ENCODE measurements around the gene SPINK1. TPM values are rescaled to one million over a fixed set of nuclear protein-coding genes. Genes with fewer than 3 reads are reported as not detected.
"Not testable (repeated sequence)": the region's sequence is repeated elsewhere in the genome, so short reads cannot be mapped to it uniquely, and the experiment has no call there.

SPINK1 gene
- not detected in 2 replicates for total RNA-seq

- no peak within 1 kb of the TSS for H3K4me3 Mint-ChIP-seq
- peaks cover 17% of the 10 kb centered on the region for H3K27me3 Mint-ChIP-seq
- intact Hi-C loops (cut with micrococcal nuclease) = no loop called here
- H3K4me1 Mint-ChIP-seq = no peaks in the 10 kb centered on the region
- no peak within 1 kb of the TSS for H3K27ac Mint-ChIP-seq
- no peaks in the 10 kb centered on the region for H3K9me3 Mint-ChIP-seq
- DNase-seq = no peak
- H3K36me3 Mint-ChIP-seq (ENCODE audit: low read depth) = no peaks in the 10 kb centered on the region
These were observed at the start of gene SPINK1 for GRCh38 chr5:147831465-147831864. SPINK1 (minus strand) TSS chr5:147831671; CDS start chr5:147831577, 94 bp downstream.

GRCh38 chr5:147880487-147880886 is 49.0 kb upstream of the SPINK1 start:
- no peak for DNase-seq
- Mint-ChIP-seq H3K27ac (no peak overlapping the region), H3K4me3 (no peak overlapping the region), H3K9me3 (no peaks in the 10 kb centered on the region), H3K27me3 (peaks cover 6% of the 10 kb centered on the region), H3K36me3 (ENCODE audit: low read depth) (no peaks in the 10 kb centered on the region), H3K4me1 (no peaks in the 10 kb centered on the region)
- intact Hi-C loops (cut with micrococcal nuclease) = no loop called here

- H3K36me3 Mint-ChIP-seq (ENCODE audit: low read depth) = no peaks in the 10 kb centered on the region
- H3K27me3 Mint-ChIP-seq = peaks cover 6% of the 10 kb centered on the region
- no peak for DNase-seq
- H3K4me1 Mint-ChIP-seq = no peaks in the 10 kb centered on the region
- no peak overlapping the region for H3K4me3 Mint-ChIP-seq
- intact Hi-C loops (cut with micrococcal nuclease) = no loop called here
- no peaks in the 10 kb centered on the region for H3K9me3 Mint-ChIP-seq
- no peak overlapping the region for H3K27ac Mint-ChIP-seq
These were observed 48.3 kb upstream of the SPINK1 start for GRCh38 chr5:147879784-147880183.

- Mint-ChIP-seq H3K4me1 (no peaks in the 10 kb centered on the region), H3K27me3 (peaks cover 3% of the 10 kb centered on the region)
These were observed 46.7 kb upstream of the SPINK1 start, which contains the start of gene SCGB3A2 for GRCh38 chr5:147878066-147878759. SCGB3A2 (plus strand) TSS chr5:147878711; CDS start chr5:147878804, 93 bp downstream.

GRCh38 chr5:147876626-147877025 is 45.2 kb upstream of the SPINK1 start:
- Mint-ChIP-seq H3K9me3 (no peaks in the 10 kb centered on the region), H3K27me3 (peaks cover 3% of the 10 kb centered on the region), H3K27ac (no peak overlapping the region), H3K4me3 (no peak overlapping the region), H3K36me3 (ENCODE audit: low read depth) (no peaks in the 10 kb centered on the region), H3K4me1 (no peaks in the 10 kb centered on the region)
- DNase-seq = no peak
- intact Hi-C loops (cut with micrococcal nuclease) = no loop called here

More at GRCh38 chr5:147878066-147878759, 46.7 kb upstream of the SPINK1 start, which contains the start of gene SCGB3A2:
- Mint-ChIP-seq H3K36me3 (ENCODE audit: low read depth) (no peaks in the 10 kb centered on the region), H3K4me3 (no peak within 1 kb of the TSS), H3K9me3 (no peaks in the 10 kb centered on the region), H3K27ac (no peak within 1 kb of the TSS)
- intact Hi-C loops (cut with micrococcal nuclease) = no loop called here
- DNase-seq = no peak

- Mint-ChIP-seq H3K9me3 (no peaks in the 10 kb centered on the region), H3K4me1 (no peaks in the 10 kb centered on the region), H3K27me3 (peaks cover 3% of the 10 kb centered on the region), H3K4me3 (no peak overlapping the region), H3K27ac (no peak overlapping the region), H3K36me3 (ENCODE audit: low read depth) (no peaks in the 10 kb centered on the region)
- no peak for DNase-seq
- intact Hi-C loops (cut with micrococcal nuclease) = no loop called here
These were observed 44.7 kb upstream of the SPINK1 start for GRCh38 chr5:147876141-147876540.

- Mint-ChIP-seq H3K4me3 (no peak overlapping the region), H3K4me1 (no peaks in the 10 kb centered on the region), H3K36me3 (ENCODE audit: low read depth) (no peaks in the 10 kb centered on the region), H3K27ac (no peak overlapping the region), H3K9me3 (no peaks in the 10 kb centered on the region), H3K27me3 (peaks cover 3% of the 10 kb centered on the region)
- no peak for DNase-seq
- intact Hi-C loops (cut with micrococcal nuclease) = no loop called here
These were observed 43.5 kb upstream of the SPINK1 start for GRCh38 chr5:147874910-147875367.

GRCh38 chr5:147874118-147874875 is 42.8 kb upstream of the SPINK1 start:
- H3K27ac Mint-ChIP-seq; H3K9me3 Mint-ChIP-seq; H3K36me3 Mint-ChIP-seq (ENCODE audit: low read depth); H3K4me1 Mint-ChIP-seq; H3K4me3 Mint-ChIP-seq; intact Hi-C loops (cut with micrococcal nuclease); H3K27me3 Mint-ChIP-seq; DNase-seq: not testable (repeated sequence)

GRCh38 chr5:147872744-147873435 is 41.4 kb upstream of the SPINK1 start:
- H3K9me3 Mint-ChIP-seq; H3K36me3 Mint-ChIP-seq (ENCODE audit: low read depth); H3K27ac Mint-ChIP-seq; DNase-seq; intact Hi-C loops (cut with micrococcal nuclease); H3K27me3 Mint-ChIP-seq; H3K4me3 Mint-ChIP-seq; H3K4me1 Mint-ChIP-seq: not testable (repeated sequence)

- H3K9me3 Mint-ChIP-seq; H3K4me1 Mint-ChIP-seq; H3K27ac Mint-ChIP-seq; DNase-seq; H3K4me3 Mint-ChIP-seq; H3K36me3 Mint-ChIP-seq (ENCODE audit: low read depth); H3K27me3 Mint-ChIP-seq; intact Hi-C loops (cut with micrococcal nuclease): not testable (repeated sequence)
These were observed 40.6 kb upstream of the SPINK1 start for GRCh38 chr5:147871980-147872549.

GRCh38 chr5:147869892-147870291 is 38.4 kb upstream of the SPINK1 start:
- H3K4me1 Mint-ChIP-seq; H3K36me3 Mint-ChIP-seq (ENCODE audit: low read depth); H3K9me3 Mint-ChIP-seq; DNase-seq; H3K4me3 Mint-ChIP-seq; H3K27ac Mint-ChIP-seq; H3K27me3 Mint-ChIP-seq; intact Hi-C loops (cut with micrococcal nuclease): not testable (repeated sequence)

- H3K27ac Mint-ChIP-seq = no peak overlapping the region
- H3K27me3 Mint-ChIP-seq = no peaks in the 10 kb centered on the region
- no peaks in the 10 kb centered on the region for H3K9me3 Mint-ChIP-seq
- no peak overlapping the region for H3K4me3 Mint-ChIP-seq
- no peaks in the 10 kb centered on the region for H3K36me3 Mint-ChIP-seq (ENCODE audit: low read depth)
- DNase-seq = no peak
- no peaks in the 10 kb centered on the region for H3K4me1 Mint-ChIP-seq
- intact Hi-C loops (cut with micrococcal nuclease) = no loop called here
These were observed 37.6 kb upstream of the SPINK1 start for GRCh38 chr5:147869112-147869511.

GRCh38 chr5:147863454-147864158 is 32.1 kb upstream of the SPINK1 start:
- Mint-ChIP-seq H3K27ac (no peak overlapping the region), H3K9me3 (no peaks in the 10 kb centered on the region), H3K4me3 (no peak overlapping the region), H3K4me1 (no peaks in the 10 kb centered on the region), H3K27me3 (peaks cover under 1% of the 10 kb centered on the region), H3K36me3 (ENCODE audit: low read depth) (no peaks in the 10 kb centered on the region)
- intact Hi-C loops (cut with micrococcal nuclease) = no loop called here
- DNase-seq = no peak
